ENCODE results near the gene CDH4. TPM values are rescaled to one million over a fixed set of nuclear protein-coding genes. Genes with fewer than 3 reads are reported as not detected.
"Not testable (repeated sequence)": the region's sequence is repeated elsewhere in the genome, so short reads cannot be mapped to it uniquely, and the experiment has no call there.

Gene CDH4
- total RNA-seq, 1 experiment from 2014 or later = not detected

DNA sequence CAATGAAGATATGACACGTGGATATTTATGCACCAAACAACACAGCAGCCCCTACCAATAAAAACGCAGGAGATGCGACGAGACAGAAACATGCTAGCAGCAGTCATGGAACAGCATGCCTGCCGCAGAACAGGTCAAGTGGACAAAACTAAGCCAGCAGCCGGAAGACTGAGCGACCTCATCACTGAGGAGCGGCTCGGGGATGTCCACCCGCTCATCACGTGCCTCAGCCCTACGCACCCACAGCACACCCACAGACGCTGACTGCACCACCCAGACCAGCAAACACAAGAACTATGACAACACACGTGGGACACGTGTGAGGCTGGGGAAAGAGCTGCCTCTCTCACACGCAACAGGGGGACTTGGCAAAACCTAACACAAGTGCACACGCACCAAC lies 731.9 kb downstream of the CDH4 start:
- no TSS peak for BruUV-seq (replicated peaks)
- no peak for DNase-seq (ENCODE audit: low read depth, low spot score)
- ATAC-seq = no peak
- H3K27ac ChIP-seq (ENCODE audit: low read length) = no peak overlapping the region
- TF ChIP-seq SIN3A (IDR thresholded peaks at IDR 0.05; ENCODE audit: borderline replicate concordance, insufficient read depth, low read depth, low read length) (no peak), POLR2AphosphoS5 (IDR thresholded peaks at IDR 0.05; ENCODE audit: low read depth, low read length) (no peak), TCF7L2 (IDR thresholded peaks at IDR 0.05; ENCODE audit: low read depth, low read length) (no peak)
- TF ChIP-seq, protein P1, sequence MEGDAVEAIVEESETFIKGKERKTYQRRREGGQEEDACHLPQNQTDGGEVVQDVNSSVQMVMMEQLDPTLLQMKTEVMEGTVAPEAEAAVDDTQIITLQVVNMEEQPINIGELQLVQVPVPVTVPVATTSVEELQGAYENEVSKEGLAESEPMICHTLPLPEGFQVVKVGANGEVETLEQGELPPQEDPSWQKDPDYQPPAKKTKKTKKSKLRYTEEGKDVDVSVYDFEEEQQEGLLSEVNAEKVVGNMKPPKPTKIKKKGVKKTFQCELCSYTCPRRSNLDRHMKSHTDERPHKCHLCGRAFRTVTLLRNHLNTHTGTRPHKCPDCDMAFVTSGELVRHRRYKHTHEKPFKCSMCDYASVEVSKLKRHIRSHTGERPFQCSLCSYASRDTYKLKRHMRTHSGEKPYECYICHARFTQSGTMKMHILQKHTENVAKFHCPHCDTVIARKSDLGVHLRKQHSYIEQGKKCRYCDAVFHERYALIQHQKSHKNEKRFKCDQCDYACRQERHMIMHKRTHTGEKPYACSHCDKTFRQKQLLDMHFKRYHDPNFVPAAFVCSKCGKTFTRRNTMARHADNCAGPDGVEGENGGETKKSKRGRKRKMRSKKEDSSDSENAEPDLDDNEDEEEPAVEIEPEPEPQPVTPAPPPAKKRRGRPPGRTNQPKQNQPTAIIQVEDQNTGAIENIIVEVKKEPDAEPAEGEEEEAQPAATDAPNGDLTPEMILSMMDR (IDR thresholded peaks at IDR 0.05) = no peak
- TF ChIP-seq, protein P2, sequence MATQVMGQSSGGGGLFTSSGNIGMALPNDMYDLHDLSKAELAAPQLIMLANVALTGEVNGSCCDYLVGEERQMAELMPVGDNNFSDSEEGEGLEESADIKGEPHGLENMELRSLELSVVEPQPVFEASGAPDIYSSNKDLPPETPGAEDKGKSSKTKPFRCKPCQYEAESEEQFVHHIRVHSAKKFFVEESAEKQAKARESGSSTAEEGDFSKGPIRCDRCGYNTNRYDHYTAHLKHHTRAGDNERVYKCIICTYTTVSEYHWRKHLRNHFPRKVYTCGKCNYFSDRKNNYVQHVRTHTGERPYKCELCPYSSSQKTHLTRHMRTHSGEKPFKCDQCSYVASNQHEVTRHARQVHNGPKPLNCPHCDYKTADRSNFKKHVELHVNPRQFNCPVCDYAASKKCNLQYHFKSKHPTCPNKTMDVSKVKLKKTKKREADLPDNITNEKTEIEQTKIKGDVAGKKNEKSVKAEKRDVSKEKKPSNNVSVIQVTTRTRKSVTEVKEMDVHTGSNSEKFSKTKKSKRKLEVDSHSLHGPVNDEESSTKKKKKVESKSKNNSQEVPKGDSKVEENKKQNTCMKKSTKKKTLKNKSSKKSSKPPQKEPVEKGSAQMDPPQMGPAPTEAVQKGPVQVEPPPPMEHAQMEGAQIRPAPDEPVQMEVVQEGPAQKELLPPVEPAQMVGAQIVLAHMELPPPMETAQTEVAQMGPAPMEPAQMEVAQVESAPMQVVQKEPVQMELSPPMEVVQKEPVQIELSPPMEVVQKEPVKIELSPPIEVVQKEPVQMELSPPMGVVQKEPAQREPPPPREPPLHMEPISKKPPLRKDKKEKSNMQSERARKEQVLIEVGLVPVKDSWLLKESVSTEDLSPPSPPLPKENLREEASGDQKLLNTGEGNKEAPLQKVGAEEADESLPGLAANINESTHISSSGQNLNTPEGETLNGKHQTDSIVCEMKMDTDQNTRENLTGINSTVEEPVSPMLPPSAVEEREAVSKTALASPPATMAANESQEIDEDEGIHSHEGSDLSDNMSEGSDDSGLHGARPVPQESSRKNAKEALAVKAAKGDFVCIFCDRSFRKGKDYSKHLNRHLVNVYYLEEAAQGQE (IDR thresholded peaks at IDR 0.05; ENCODE audit: insufficient read depth in 1 of 2, low read depth in 2 of 2, low read length in 1 of 2) = no peak
- CTCF ChIA-PET = interaction anchor here (0.6 kb wide), 1 partner anchor 244 kb away, joined by 3 read pairs; no protein-coding TSS in a partner anchor
- in situ Hi-C loops (cut with HindIII; ENCODE audit: low pct_unique_long_range_greater_than_20kb, low sequenced_read_pairs) = no loop called here
- H3K36me3 ChIP-seq (ENCODE audit: control insufficient read depth, insufficient read depth, low read length) = no peaks in the 10 kb centered on the region
- H3K27me3 ChIP-seq (ENCODE audit: control insufficient read depth, insufficient read depth, low read length) = no peaks in the 10 kb centered on the region
- no peak overlapping the region for H3K4me3 ChIP-seq (ENCODE audit: low read depth in 2 of 2, low read length in 2 of 2)
- no peaks in the 10 kb centered on the region for H3K9me3 ChIP-seq (ENCODE audit: control insufficient read depth, insufficient read depth, low read depth, low read length)
- intact Hi-C loops (cut with micrococcal nuclease; ENCODE audit: unreplicated experiment) = no loop called here
- no peaks in the 10 kb centered on the region; the same call in 1 of the 2 replicates for H3K4me1 ChIP-seq (ENCODE audit: control insufficient read depth, insufficient read depth, low read length)
- POLR2A ChIA-PET = no interaction called here

DNA sequence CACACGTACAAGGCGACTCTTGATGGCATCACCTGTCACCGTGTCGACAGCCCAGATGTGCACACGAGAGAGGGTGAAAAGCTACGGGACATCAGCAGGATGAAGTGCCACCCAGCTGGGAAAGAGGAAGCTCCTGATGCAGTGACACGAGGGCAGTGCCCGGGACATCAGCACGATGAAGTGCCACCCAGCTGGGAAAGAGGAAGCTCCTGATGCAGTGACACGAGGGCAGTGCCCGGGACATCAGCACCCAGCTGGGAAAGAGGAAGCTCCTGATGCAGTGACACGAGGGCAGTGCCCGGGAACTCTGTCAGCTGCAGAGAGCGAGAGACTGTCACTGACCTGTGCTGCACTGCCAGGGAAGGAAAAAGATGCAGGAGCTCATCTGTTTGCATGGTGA lies 732.4 kb downstream of the CDH4 start:
- CTCF ChIA-PET = interaction anchor here (0.6 kb wide), 1 partner anchor 243 kb away, joined by 3 read pairs; no protein-coding TSS in a partner anchor
- H3K4me1 ChIP-seq (ENCODE audit: control insufficient read depth, insufficient read depth, low read length); intact Hi-C loops (cut with micrococcal nuclease; ENCODE audit: unreplicated experiment); H3K4me3 ChIP-seq (ENCODE audit: low read depth in 2 of 2, low read length in 2 of 2); H3K27ac ChIP-seq (ENCODE audit: low read length); in situ Hi-C loops (cut with HindIII; ENCODE audit: low pct_unique_long_range_greater_than_20kb, low sequenced_read_pairs); POLR2A ChIA-PET; H3K9me3 ChIP-seq (ENCODE audit: control insufficient read depth, insufficient read depth, low read depth, low read length); BruUV-seq (replicated peaks); ATAC-seq; DNase-seq (ENCODE audit: low read depth, low spot score); H3K27me3 ChIP-seq (ENCODE audit: control insufficient read depth, insufficient read depth, low read length); H3K36me3 ChIP-seq (ENCODE audit: control insufficient read depth, insufficient read depth, low read length): not testable (repeated sequence)

DNA sequence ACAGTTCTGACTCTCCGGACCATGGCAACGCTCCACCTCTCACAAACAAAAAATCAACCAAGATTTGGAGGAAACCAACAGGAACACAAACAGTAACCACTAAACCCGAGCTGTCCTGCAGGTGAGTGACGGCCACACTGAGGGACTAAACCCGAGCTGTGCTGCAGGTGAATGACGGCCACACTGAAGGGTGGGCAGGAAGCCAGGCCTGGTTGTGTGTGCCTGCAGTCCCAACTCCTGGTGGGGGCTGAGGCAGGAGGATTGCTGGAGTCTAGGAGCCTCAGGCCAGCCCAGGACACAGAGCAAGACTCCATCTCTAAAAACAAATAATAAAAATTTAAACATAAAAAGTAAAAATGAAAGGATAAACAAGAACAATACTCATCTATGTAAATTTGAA lies 733.0 kb downstream of the CDH4 start:
- TF ChIP-seq, protein P2 (IDR thresholded peaks at IDR 0.05; ENCODE audit: insufficient read depth in 1 of 2, low read depth in 2 of 2, low read length in 1 of 2) = no peak
- TF ChIP-seq SIN3A (IDR thresholded peaks at IDR 0.05; ENCODE audit: borderline replicate concordance, insufficient read depth, low read depth, low read length) (no peak), POLR2AphosphoS5 (IDR thresholded peaks at IDR 0.05; ENCODE audit: low read depth, low read length) (no peak)
- TF ChIP-seq, protein P1 (IDR thresholded peaks at IDR 0.05) = no peak
- H3K9me3 ChIP-seq (ENCODE audit: control insufficient read depth, insufficient read depth, low read depth, low read length) = no peaks in the 10 kb centered on the region
- H3K27ac ChIP-seq (ENCODE audit: low read length) = no peak overlapping the region
- intact Hi-C loops (cut with micrococcal nuclease; ENCODE audit: unreplicated experiment) (no loop called here), in situ Hi-C loops (cut with HindIII; ENCODE audit: low pct_unique_long_range_greater_than_20kb, low sequenced_read_pairs) (no loop called here)
- H3K27me3 ChIP-seq (ENCODE audit: control insufficient read depth, insufficient read depth, low read length) = no peaks in the 10 kb centered on the region
- H3K4me3 ChIP-seq (ENCODE audit: low read depth in 2 of 2, low read length in 2 of 2) = no peak overlapping the region
- ChIA-PET CTCF (no interaction called here), POLR2A (no interaction called here)
- H3K4me1 ChIP-seq (ENCODE audit: control insufficient read depth, insufficient read depth, low read length) = no peaks in the 10 kb centered on the region; the same call in 1 of the 2 replicates
- no TSS peak for BruUV-seq (replicated peaks)
- no peak for ATAC-seq
- no peaks in the 10 kb centered on the region for H3K36me3 ChIP-seq (ENCODE audit: control insufficient read depth, insufficient read depth, low read length)
- DNase-seq (ENCODE audit: low read depth, low spot score) = no peak
